Measurements from ENCODE around the gene IMP4. TPM values are rescaled to one million over a fixed set of nuclear protein-coding genes. Genes with fewer than 3 reads are reported as not detected.

Gene IMP4
- total and polyA plus RNA-seq, 2 of the 13 experiments (the other 11 are each of a cell fraction or from before 2014, with no cell fraction given), result 142 to 158 TPM

DNA sequence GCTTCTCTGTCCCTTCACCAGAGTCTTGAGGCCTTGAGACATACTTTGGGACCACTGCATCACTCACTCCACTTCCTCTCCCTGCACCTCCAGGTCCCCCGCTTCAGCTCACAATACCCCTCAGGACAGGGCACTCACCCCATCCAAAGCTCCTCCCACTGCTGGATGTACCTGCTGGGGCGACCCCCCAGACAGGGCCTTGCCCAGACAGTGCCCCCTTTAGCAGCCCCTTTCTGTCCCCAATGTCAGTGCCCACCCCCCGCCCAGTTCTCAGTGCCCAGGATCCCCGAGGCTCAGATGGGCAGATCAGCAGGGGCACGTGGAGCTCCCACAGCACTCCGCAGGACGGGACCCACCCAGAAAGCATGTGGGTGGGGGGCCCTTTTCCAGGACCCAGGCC is 23.8 kb upstream of the IMP4 start:
- FAIRE-seq (no peak), DNase-seq (ENCODE audit: low spot score) (no peak), ATAC-seq (no peak)
- H2AFZ ChIP-seq (ENCODE audit: low read length), result no peak overlapping the region
- WGBS (ENCODE audit: low lambda C conversion rate), result 32% methylated on average over 7 of the region's 7 CpGs
- H3K4me2 ChIP-seq (ENCODE audit: low read depth, low read length), result no peak overlapping the region
- H3K4me1 ChIP-seq (ENCODE audit: insufficient read depth, low read length), result peaks cover 14% of the 10 kb centered on the region
- no peaks in the 10 kb centered on the region for H3K79me2 ChIP-seq (ENCODE audit: insufficient read depth, low read length)
- in situ Hi-C loops (cut with HindIII; ENCODE audit: extremely low pct_ligation_motif_present, low pct_unique_long_range_greater_than_20kb) (no loop called here), intact Hi-C loops (cut with micrococcal nuclease; ENCODE audit: unreplicated experiment) (no loop called here)
- ChIA-PET POLR2A (no interaction called here), CTCF (ENCODE audit: low intra/inter-chr PET ratio, low total read pairs) (no interaction called here)
- no TSS peak for BruUV-seq (replicated peaks)
- no peak overlapping the region for H3K4me3 ChIP-seq (replicated peaks in 1 of 3; ENCODE audit: insufficient read depth in 1 of 3, low read depth in 2 of 3, low read length in 3 of 3)
- H3K9ac ChIP-seq (ENCODE audit: insufficient read depth, low read depth, low read length), result no peak overlapping the region
- no peaks in the 10 kb centered on the region for H3K9me3 ChIP-seq (ENCODE audit: low read length)
- H3K36me3 ChIP-seq (replicated peaks in 1 of 2; ENCODE audit: control insufficient read depth in 1 of 2, insufficient read depth in 2 of 2, low read length in 2 of 2), result no peaks in the 10 kb centered on the region
- H3K27ac ChIP-seq (ENCODE audit: extremely low read length, insufficient read depth, low read length), result no peak overlapping the region
- peaks cover 0 to 4% of the 10 kb centered on the region in 2 experiments; a peak in 2 of 5 replicates for H3K27me3 ChIP-seq (ENCODE audit: control insufficient read depth in 1 of 2, insufficient read depth in 2 of 2, low read length in 2 of 2)
- H4K20me1 ChIP-seq (ENCODE audit: insufficient read depth, low read length), result no peaks in the 10 kb centered on the region
- TF ChIP-seq BORCS8-MEF2B (CRISPR knock-in tag; IDR thresholded peaks at IDR 0.05) (no peak), PAWR (CRISPR knock-in tag; IDR thresholded peaks at IDR 0.05; ENCODE audit: borderline replicate concordance) (no peak), CREM (IDR thresholded peaks at IDR 0.05) (no peak), CREM (CRISPR knock-in tag; IDR thresholded peaks at IDR 0.05) (no peak), HMGA1 (CRISPR knock-in tag; conservative IDR thresholded peaks at IDR 0.05) (no peak), SP1 (IDR thresholded peaks at IDR 0.05) (no peak), SP1 (CRISPR knock-in tag; IDR thresholded peaks at IDR 0.05) (no peak), MAFG (CRISPR knock-in tag; IDR thresholded peaks at IDR 0.05) (no peak), NFRKB (IDR thresholded peaks at IDR 0.05) (no peak), ZNF543 (CRISPR knock-in tag; IDR thresholded peaks at IDR 0.05) (no peak), ZNF772 (CRISPR knock-in tag; IDR thresholded peaks at IDR 0.05) (no peak), NR2F2 (IDR thresholded peaks at IDR 0.05; ENCODE audit: borderline replicate concordance, low read depth) (no peak), RBAK (CRISPR knock-in tag; IDR thresholded peaks at IDR 0.05) (no peak), TBX3 (IDR thresholded peaks at IDR 0.05; ENCODE audit: borderline replicate concordance) (no peak), SOX6 (IDR thresholded peaks at IDR 0.05) (no peak), SOX6 (CRISPR knock-in tag; IDR thresholded peaks at IDR 0.05) (no peak), TOE1 (CRISPR knock-in tag; IDR thresholded peaks at IDR 0.05) (no peak)
- TF ChIP-seq, protein P1, sequence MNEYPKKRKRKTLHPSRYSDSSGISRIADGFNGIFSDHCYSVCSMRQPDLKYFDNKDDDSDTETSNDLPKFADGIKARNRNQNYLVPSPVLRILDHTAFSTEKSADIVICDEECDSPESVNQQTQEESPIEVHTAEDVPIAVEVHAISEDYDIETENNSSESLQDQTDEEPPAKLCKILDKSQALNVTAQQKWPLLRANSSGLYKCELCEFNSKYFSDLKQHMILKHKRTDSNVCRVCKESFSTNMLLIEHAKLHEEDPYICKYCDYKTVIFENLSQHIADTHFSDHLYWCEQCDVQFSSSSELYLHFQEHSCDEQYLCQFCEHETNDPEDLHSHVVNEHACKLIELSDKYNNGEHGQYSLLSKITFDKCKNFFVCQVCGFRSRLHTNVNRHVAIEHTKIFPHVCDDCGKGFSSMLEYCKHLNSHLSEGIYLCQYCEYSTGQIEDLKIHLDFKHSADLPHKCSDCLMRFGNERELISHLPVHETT (CRISPR knock-in tag; conservative IDR thresholded peaks at IDR 0.05), result no peak
- TF ChIP-seq, protein P2, sequence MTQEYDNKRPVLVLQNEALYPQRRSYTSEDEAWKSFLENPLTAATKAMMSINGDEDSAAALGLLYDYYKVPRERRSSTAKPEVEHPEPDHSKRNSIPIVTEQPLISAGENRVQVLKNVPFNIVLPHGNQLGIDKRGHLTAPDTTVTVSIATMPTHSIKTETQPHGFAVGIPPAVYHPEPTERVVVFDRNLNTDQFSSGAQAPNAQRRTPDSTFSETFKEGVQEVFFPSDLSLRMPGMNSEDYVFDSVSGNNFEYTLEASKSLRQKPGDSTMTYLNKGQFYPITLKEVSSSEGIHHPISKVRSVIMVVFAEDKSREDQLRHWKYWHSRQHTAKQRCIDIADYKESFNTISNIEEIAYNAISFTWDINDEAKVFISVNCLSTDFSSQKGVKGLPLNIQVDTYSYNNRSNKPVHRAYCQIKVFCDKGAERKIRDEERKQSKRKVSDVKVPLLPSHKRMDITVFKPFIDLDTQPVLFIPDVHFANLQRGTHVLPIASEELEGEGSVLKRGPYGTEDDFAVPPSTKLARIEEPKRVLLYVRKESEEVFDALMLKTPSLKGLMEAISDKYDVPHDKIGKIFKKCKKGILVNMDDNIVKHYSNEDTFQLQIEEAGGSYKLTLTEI (CRISPR knock-in tag; conservative IDR thresholded peaks at IDR 0.05), result no peak
- TF ChIP-seq, protein P3, sequence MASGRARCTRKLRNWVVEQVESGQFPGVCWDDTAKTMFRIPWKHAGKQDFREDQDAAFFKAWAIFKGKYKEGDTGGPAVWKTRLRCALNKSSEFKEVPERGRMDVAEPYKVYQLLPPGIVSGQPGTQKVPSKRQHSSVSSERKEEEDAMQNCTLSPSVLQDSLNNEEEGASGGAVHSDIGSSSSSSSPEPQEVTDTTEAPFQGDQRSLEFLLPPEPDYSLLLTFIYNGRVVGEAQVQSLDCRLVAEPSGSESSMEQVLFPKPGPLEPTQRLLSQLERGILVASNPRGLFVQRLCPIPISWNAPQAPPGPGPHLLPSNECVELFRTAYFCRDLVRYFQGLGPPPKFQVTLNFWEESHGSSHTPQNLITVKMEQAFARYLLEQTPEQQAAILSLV (CRISPR knock-in tag; IDR thresholded peaks at IDR 0.05; ENCODE audit: borderline replicate concordance), result no peak
- TF ChIP-seq, protein P4, sequence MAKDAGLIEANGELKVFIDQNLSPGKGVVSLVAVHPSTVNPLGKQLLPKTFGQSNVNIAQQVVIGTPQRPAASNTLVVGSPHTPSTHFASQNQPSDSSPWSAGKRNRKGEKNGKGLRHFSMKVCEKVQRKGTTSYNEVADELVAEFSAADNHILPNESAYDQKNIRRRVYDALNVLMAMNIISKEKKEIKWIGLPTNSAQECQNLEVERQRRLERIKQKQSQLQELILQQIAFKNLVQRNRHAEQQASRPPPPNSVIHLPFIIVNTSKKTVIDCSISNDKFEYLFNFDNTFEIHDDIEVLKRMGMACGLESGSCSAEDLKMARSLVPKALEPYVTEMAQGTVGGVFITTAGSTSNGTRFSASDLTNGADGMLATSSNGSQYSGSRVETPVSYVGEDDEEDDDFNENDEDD (CRISPR knock-in tag; IDR thresholded peaks at IDR 0.05; ENCODE audit: borderline replicate concordance), result no peak
- TF ChIP-seq, protein P5, sequence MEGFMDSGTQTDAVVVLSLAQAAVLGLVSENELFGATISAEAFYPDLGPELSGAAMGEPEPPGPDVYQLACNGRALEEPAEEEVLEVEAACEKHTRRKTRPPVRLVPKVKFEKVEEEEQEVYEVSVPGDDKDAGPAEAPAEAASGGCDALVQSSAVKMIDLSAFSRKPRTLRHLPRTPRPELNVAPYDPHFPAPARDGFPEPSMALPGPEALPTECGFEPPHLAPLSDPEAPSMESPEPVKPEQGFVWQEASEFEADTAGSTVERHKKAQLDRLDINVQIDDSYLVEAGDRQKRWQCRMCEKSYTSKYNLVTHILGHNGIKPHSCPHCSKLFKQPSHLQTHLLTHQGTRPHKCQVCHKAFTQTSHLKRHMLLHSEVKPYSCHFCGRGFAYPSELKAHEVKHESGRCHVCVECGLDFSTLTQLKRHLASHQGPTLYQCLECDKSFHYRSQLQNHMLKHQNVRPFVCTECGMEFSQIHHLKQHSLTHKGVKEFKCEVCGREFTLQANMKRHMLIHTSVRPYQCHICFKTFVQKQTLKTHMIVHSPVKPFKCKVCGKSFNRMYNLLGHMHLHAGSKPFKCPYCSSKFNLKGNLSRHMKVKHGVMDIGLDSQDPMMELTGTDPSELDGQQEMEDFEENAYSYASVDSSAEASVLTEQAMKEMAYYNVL (CRISPR knock-in tag; IDR thresholded peaks at IDR 0.05; ENCODE audit: borderline replicate concordance), result no peak
